GM19351 (cell line): ENCODE data around the gene STK32C.

ENCODE experiments used
- ATAC-seq: cut with Tn5 transposase; IDR thresholded peaks from one replicate; pipeline ENCODE4 v1.9.1; 2021; ENCODE audit warnings: mild to moderate bottlenecking, moderate library complexity; ENCODE audit not compliant: unreplicated experiment

STK32C gene

GRCh38 chr10:132174237-132174636 lies 133.5 kb downstream of the STK32C start:
- no peak for ATAC-seq

DNA sequence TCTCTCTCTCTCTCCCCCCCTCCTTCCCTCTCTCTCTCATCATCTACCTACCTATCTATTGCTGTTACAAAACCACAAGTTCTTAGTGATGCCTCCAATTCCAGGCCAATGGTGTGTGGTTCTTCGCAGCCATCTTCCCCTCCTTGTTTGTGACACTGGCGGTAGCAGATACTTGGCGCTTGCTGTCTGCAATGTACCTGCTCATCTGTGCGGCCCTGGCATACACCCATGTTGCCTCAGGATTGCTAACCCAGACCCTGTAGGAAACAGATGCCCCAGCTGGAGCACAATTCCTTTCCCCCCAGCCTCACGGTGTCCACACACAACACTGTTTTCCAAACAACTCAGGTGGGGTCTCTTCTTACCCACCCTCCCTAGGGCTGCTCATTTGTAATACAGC lies 134.6 kb downstream of the STK32C start:
- ATAC-seq: no peak

GRCh38 chr10:132172091-132173066 lies 135.4 kb downstream of the STK32C start:
- no peak for ATAC-seq

DNA sequence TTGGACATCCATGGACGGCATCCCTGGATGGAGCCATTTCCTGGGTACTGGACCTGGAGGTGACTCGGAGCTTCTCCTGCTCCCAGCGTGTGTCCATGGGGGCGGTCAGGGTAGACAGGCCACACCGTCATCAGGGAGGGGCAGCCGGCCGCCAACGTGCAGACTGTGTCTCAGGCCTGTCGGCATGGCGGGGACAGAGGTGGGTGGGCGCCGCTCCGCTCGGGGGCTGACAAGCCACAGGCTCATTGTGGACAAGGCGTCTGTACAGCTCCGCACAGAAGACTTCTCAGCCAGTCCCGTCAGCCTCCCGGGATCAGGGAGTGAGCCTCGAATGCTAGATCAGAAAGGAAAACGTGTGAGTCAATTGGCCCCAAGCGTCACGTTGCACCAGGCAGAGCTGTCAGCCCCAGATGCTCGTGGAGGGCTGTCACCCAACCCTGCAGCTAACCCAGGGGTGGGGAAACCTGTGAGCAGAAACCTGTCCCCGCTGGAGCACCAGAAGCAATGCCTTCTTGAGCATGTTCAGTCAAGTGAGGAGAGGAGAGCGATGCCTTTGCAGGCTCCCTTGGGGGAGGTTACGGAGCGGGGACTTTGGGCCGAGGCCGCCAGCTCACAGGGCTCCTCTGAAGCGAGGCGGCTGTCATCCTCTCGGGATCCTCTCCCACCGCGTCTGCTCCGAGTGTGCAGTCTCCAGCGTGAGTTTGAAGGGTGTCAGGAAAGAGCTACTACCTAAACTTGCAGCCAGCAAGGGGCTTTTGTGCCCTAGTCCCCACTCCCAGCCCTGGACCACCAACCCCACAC lies 137.0 kb downstream of the STK32C start:
- no peak for ATAC-seq

DNA sequence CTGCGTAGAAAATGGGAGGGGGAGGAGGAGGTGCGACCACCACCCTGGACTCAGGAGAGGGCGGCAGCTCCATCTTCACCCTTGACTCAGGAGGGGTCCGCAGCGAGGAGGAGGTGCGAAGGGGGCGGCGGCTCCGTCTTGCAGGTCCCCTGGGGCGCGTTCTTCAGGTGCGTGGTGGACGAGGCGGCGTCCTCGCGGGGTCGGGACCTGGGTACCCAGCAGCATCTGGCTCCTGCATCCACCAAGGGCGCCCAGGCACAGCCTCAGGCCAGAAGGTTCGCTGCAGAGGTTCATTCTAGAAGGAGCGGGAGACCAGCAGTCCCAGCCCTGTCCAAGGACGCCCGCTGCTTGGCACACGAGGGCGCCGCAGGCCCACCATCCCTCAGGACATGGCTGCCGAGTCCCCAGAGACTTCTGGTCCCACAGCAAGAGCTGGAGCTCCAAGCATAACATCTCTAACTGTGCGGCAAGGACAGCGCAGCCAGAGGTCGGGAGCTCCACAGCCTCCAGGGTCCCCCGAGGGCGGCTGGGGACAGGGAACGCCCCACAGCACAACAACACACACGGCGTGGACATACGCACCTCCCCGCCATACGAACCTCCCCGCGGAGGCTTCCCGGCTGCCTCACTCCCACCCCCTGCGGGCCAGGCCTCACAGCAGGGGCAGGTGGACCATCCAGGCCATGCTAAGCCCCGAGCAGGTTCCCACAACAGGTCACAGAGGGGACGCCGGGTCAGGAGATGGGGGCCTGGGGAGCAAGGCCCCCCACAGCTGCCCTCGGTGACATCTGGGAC lies 137.8 kb downstream of the STK32C start:
- ATAC-seq: no peak

GRCh38 chr10:132169031-132169765 lies 138.6 kb downstream of the STK32C start:
- ATAC-seq: no peak

DNA sequence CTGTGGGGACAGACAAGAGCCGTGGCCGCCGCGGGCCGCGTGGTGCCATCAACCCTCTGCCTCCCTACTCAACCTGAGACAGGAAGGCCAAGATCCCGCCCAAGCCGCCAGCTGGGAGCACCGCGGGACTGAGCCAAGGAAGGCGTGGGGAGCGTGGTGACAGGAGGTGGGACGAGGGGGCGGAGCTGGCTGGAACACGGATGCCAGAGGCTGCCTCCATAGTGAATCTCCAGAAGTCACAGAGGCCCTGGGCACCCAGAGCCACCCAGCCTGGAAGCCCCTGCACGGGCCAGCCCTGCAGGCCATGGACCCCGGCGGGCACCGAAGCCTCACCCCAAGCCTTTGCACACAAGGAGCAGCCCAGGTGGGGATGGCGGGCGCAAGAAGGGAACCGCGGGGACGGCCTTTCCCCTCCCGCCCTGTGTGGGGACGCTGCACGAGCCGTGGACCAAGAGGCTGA lies 139.1 kb downstream of the STK32C start:
- ATAC-seq: no peak

DNA sequence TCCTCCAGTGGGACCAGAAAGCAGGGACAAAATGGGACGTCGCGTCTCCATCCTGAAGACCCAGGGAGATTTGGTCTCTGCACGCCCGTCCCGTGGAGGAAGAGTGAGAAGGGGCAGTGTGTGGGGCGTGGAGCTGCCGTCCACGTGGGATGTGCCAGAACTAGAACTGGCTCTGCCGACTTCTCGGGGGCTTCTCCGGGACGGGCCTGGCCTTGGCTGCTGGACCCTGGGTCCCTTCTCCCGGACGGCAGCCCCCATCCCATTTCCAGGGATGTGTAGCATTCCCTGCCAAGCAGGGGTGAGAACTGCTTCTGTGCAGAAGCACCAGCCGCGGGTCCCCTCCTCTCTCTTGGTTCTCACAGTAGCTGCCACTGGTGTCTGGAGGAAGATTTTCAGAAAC lies 139.8 kb downstream of the STK32C start:
- no peak for ATAC-seq

- no peak for ATAC-seq
Observed at GRCh38 chr10:132167041-132167674, 140.6 kb downstream of the STK32C start.

DNA sequence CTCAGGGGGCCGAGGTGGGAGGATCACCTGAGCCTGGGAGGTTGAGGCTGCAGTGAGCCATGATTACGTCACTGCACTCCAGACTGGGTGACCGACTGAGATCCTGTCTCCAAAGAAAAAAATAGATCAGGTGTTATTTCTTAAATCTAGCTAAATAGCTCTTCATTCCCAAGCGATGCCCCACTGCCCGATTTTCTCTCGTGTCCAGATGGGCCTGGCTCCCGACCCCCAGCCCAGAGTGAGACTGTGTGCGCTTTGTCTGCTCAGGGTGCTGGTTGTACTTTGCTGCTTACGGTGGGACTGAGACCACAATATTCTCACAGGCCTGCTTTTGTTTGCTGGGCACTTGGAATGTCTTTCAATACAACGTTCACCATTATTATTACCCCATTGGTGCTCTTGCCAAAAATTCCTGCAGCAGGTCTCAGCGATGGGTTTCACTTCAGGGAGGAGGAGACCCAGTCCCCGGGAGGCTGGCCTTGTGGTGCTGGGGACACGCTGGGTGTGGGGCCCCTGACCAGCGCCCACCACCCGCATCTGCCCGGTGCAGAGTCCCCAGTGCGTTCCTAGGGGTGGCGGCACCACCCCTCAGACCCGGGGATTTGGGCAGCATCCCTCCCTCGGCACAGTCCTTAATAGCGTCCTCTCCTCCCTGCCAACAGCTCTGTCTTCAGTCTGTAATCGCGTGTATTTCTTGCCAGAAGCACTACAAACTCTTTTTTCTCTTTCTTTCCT lies 141.4 kb downstream of the STK32C start:
- no peak for ATAC-seq

DNA sequence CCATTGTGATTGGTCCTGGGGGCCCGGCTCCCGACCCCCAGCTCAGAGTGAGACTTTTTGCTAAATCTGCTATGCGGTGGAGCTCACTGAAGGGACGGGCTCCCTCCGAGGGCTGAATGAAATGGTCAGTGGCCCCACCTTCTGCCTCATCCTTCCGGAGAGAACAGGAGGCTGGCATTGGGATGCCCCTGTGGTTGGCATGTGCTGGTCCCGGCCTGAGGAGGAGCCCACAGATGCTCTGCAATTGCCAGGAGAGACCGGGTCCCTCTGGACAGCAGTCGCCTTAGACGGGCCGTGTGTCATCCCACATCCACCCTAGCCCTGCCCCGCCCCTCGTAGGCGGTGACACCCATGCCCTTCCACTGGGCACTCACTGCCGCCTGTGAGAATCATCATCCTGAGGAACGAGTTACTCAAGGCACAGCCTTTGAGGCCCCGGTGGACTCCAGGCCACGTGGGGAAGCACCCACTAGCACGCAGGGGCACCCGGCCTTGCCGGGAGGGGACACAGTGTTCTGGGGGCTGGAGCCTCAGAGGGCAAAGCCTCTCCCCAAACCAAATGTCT lies 142.3 kb downstream of the STK32C start:
- ATAC-seq: no peak

- ATAC-seq: no peak
Observed at GRCh38 chr10:132164761-132165278, 142.9 kb downstream of the STK32C start.

DNA sequence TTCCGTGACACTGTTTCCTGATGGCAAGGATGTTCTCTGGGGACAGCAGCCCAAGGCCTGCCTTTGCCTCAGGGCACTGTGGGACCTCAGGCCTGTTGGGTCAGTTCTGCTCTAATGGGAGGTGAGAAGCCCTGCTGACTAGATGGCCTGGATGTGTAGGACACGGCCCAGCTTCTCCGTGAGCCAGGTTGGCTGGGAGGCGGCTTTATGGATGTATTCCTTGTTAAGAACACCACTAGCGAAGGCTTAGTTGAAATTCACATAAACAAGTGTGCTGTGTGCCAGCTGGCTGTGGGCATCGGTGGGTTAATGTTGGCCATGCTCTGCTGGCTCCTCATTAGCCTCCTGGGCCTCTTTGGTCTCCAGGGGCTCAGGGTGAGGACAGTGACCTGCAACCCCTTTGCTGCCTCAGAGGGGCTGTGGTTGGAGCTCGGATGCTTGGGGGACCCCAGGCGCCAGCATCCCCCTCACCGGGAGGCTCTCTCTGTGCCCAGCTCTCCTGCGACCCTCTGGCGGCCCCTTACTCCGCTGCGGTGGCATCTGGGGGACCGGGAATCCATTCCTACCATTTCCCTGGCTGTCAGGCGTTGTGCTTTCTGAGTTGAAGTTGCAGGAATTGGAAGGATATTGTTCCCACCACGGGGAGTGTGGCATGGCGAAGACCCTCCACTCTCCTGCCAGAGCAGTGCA lies 143.8 kb downstream of the STK32C start:
- ATAC-seq: no peak

DNA sequence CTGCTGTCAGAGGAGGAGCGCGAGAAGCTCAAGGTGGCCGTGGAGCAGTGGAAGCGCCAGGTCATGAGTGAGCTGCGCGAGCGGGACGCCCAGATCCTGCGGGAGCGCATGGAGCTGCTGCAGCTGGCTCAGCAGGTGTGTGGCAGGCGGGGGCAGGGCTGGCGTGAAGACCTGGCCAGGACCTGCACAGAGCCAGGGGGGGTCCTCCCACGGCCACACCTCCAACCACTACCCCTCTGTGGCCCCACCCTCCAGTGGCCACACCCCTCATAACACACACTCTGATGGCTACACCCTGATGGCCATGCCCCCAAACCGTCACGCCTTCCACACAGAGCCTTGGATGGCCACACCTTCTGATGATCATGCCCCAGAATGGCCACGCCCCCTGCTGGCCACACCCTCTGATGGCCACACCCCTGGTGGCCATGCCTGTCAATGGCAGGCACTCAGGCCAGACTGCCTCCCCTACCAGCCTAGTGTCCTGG lies 144.4 kb downstream of the STK32C start:
- ATAC-seq: peak; percentile 57

- ATAC-seq: no peak
Observed at GRCh38 chr10:132162590-132163277, 145.0 kb downstream of the STK32C start.

- ATAC-seq: peak; percentile 54
Observed at GRCh38 chr10:132162021-132162531, 145.7 kb downstream of the STK32C start.
